ENCODE measurements around the gene CDKN1A. TPM values are rescaled to one million over a fixed set of nuclear protein-coding genes. Genes with fewer than 3 reads are reported as not detected.

The CDKN1A gene
- total and polyA plus RNA-seq, 10 of the 15 experiments (the other 5 are each of a cell fraction or from before 2014, with no cell fraction given) = 25.2 to 637 (median 216) TPM

DNA sequence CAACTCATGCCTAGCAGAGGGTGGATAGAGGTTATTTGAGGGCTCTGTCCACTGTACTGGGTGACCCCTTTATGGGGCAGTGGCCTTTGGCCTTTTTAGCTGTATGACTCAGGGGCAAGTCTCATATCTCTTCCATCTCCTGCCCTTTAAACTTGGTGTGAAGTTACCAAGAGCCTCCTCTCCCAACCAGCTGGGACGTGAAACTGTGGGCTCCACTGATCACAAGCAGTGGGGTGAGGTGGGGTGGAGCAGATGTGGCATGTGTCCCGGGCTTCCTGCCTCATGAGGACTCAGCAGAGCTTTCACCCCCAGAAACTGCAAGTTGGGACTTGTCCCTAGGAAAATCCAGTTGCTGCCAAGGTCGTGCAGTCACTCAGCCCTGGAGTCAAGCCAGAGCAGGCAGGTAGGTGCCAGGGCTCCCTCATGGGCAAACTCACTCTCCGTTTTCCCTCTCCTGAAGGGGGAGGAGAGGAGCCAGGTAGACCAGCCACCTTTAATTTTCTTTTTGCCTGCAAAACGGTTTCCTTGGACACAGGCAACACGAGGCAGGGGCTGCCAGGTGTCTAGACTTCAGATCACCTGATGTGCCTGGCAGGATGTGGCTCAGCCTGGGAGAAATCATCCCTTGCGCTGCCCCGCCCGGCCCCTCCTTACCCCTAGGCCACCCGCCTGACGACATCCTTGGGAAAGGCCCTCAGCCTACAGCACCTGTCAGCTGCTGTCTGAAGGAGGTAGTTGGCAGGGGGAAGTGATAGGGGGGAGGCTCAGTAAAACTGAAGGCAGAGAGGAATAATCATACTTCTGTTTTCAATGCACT, 4.0 kb downstream of the CDKN1A start (continued):
- TF ChIP-seq, protein P1, sequence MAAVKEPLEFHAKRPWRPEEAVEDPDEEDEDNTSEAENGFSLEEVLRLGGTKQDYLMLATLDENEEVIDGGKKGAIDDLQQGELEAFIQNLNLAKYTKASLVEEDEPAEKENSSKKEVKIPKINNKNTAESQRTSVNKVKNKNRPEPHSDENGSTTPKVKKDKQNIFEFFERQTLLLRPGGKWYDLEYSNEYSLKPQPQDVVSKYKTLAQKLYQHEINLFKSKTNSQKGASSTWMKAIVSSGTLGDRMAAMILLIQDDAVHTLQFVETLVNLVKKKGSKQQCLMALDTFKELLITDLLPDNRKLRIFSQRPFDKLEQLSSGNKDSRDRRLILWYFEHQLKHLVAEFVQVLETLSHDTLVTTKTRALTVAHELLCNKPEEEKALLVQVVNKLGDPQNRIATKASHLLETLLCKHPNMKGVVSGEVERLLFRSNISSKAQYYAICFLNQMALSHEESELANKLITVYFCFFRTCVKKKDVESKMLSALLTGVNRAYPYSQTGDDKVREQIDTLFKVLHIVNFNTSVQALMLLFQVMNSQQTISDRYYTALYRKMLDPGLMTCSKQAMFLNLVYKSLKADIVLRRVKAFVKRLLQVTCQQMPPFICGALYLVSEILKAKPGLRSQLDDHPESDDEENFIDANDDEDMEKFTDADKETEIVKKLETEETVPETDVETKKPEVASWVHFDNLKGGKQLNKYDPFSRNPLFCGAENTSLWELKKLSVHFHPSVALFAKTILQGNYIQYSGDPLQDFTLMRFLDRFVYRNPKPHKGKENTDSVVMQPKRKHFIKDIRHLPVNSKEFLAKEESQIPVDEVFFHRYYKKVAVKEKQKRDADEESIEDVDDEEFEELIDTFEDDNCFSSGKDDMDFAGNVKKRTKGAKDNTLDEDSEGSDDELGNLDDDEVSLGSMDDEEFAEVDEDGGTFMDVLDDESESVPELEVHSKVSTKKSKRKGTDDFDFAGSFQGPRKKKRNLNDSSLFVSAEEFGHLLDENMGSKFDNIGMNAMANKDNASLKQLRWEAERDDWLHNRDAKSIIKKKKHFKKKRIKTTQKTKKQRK (IDR thresholded peaks at IDR 0.05; ENCODE audit: low read depth, low read length) = no peak
- TF ChIP-seq, protein P2, sequence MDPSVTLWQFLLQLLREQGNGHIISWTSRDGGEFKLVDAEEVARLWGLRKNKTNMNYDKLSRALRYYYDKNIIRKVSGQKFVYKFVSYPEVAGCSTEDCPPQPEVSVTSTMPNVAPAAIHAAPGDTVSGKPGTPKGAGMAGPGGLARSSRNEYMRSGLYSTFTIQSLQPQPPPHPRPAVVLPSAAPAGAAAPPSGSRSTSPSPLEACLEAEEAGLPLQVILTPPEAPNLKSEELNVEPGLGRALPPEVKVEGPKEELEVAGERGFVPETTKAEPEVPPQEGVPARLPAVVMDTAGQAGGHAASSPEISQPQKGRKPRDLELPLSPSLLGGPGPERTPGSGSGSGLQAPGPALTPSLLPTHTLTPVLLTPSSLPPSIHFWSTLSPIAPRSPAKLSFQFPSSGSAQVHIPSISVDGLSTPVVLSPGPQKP (IDR thresholded peaks at IDR 0.05; ENCODE audit: low read depth, low read length) = no peak
- TF ChIP-seq ZBED1 (IDR thresholded peaks at IDR 0.05; ENCODE audit: borderline replicate concordance) (peak; percentile 80; the same call in 1 of the 2 replicates), CBFB (IDR thresholded peaks at IDR 0.05; ENCODE audit: low read depth) (0 out of 2 replicates have a peak, but pooled peaks have one; percentile 32), NFXL1 (IDR thresholded peaks at IDR 0.05; ENCODE audit: borderline replicate concordance) (no peak), ASH2L (IDR thresholded peaks at IDR 0.05; ENCODE audit: borderline replicate concordance, low read depth) (no peak), RELA (IDR thresholded peaks at IDR 0.05; ENCODE audit: borderline replicate concordance, partially characterized antibody) (no peak), ZNF217 (IDR thresholded peaks at IDR 0.05) (no peak), BACH1 (IDR thresholded peaks at IDR 0.05; ENCODE audit: borderline replicate concordance) (peak; percentile 39), KDM1A (IDR thresholded peaks at IDR 0.05; ENCODE audit: borderline replicate concordance) (no peak)
- TF ChIP-seq, protein P3, sequence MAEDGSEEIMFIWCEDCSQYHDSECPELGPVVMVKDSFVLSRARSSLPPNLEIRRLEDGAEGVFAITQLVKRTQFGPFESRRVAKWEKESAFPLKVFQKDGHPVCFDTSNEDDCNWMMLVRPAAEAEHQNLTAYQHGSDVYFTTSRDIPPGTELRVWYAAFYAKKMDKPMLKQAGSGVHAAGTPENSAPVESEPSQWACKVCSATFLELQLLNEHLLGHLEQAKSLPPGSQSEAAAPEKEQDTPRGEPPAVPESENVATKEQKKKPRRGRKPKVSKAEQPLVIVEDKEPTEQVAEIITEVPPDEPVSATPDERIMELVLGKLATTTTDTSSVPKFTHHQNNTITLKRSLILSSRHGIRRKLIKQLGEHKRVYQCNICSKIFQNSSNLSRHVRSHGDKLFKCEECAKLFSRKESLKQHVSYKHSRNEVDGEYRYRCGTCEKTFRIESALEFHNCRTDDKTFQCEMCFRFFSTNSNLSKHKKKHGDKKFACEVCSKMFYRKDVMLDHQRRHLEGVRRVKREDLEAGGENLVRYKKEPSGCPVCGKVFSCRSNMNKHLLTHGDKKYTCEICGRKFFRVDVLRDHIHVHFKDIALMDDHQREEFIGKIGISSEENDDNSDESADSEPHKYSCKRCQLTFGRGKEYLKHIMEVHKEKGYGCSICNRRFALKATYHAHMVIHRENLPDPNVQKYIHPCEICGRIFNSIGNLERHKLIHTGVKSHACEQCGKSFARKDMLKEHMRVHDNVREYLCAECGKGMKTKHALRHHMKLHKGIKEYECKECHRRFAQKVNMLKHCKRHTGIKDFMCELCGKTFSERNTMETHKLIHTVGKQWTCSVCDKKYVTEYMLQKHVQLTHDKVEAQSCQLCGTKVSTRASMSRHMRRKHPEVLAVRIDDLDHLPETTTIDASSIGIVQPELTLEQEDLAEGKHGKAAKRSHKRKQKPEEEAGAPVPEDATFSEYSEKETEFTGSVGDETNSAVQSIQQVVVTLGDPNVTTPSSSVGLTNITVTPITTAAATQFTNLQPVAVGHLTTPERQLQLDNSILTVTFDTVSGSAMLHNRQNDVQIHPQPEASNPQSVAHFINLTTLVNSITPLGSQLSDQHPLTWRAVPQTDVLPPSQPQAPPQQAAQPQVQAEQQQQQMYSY (CRISPR knock-in tag; IDR thresholded peaks at IDR 0.05) = no peak
- TF ChIP-seq, protein P4, sequence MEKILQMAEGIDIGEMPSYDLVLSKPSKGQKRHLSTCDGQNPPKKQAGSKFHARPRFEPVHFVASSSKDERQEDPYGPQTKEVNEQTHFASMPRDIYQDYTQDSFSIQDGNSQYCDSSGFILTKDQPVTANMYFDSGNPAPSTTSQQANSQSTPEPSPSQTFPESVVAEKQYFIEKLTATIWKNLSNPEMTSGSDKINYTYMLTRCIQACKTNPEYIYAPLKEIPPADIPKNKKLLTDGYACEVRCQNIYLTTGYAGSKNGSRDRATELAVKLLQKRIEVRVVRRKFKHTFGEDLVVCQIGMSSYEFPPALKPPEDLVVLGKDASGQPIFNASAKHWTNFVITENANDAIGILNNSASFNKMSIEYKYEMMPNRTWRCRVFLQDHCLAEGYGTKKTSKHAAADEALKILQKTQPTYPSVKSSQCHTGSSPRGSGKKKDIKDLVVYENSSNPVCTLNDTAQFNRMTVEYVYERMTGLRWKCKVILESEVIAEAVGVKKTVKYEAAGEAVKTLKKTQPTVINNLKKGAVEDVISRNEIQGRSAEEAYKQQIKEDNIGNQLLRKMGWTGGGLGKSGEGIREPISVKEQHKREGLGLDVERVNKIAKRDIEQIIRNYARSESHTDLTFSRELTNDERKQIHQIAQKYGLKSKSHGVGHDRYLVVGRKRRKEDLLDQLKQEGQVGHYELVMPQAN (conservative IDR thresholded peaks at IDR 0.05) = 0 out of 2 replicates have a peak, but pooled peaks have one; percentile 30
- TF ChIP-seq, protein P5, sequence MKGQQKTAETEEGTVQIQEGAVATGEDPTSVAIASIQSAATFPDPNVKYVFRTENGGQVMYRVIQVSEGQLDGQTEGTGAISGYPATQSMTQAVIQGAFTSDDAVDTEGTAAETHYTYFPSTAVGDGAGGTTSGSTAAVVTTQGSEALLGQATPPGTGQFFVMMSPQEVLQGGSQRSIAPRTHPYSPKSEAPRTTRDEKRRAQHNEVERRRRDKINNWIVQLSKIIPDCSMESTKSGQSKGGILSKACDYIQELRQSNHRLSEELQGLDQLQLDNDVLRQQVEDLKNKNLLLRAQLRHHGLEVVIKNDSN (IDR thresholded peaks at IDR 0.05; ENCODE audit: borderline replicate concordance, extremely low read length, insufficient read depth, low read depth, low read length) = peak; percentile 18
